Raji (cell line): ENCODE results near the gene ARFGEF2.

Experiments used
- POLR2A ChIP-seq: IDR thresholded peaks from 2 replicates; pipeline ENCODE4 v1.6.1; 2011; ENCODE audit warnings: low read depth, low read length, control low read depth; ENCODE audit not compliant: insufficient read depth

Gene ARFGEF2

GRCh38 chr20:48938670-48939069, 17.2 kb downstream of the ARFGEF2 start:
- TF ChIP-seq POLR2A = no peak

GRCh38 chr20:48940170-48940569, 18.7 kb downstream of the ARFGEF2 start:
- TF ChIP-seq POLR2A = no peak

GRCh38 chr20:48941467-48941866, 20.0 kb downstream of the ARFGEF2 start:
- TF ChIP-seq POLR2A = no peak

- TF ChIP-seq POLR2A = no peak
These were observed 21.2 kb downstream of the ARFGEF2 start for GRCh38 chr20:48942730-48943129.

- no peak for TF ChIP-seq POLR2A
These were observed 23.3 kb downstream of the ARFGEF2 start for GRCh38 chr20:48944663-48945297.

GRCh38 chr20:48945840-48946514, 24.5 kb downstream of the ARFGEF2 start:
- no peak for TF ChIP-seq POLR2A

- TF ChIP-seq POLR2A = no peak
These were observed 27.1 kb downstream of the ARFGEF2 start for GRCh38 chr20:48948612-48949011.

- no peak for TF ChIP-seq POLR2A
These were observed 28.0 kb downstream of the ARFGEF2 start for GRCh38 chr20:48949304-48950170.

- no peak for TF ChIP-seq POLR2A
These were observed 29.5 kb downstream of the ARFGEF2 start for GRCh38 chr20:48951041-48951440.

GRCh38 chr20:48951646-48952045, 30.1 kb downstream of the ARFGEF2 start:
- TF ChIP-seq POLR2A = no peak

- TF ChIP-seq POLR2A = no peak
These were observed 31.1 kb downstream of the ARFGEF2 start for GRCh38 chr20:48952656-48953055.

GRCh38 chr20:48953653-48954052, 32.1 kb downstream of the ARFGEF2 start:
- TF ChIP-seq POLR2A = no peak

- TF ChIP-seq POLR2A = no peak
These were observed 34.5 kb downstream of the ARFGEF2 start for GRCh38 chr20:48956052-48956451.

- no peak for TF ChIP-seq POLR2A
These were observed 35.6 kb downstream of the ARFGEF2 start for GRCh38 chr20:48957053-48957481.

GRCh38 chr20:48957533-48957932, 36.0 kb downstream of the ARFGEF2 start:
- no peak for TF ChIP-seq POLR2A

- TF ChIP-seq POLR2A = no peak
These were observed 37.2 kb downstream of the ARFGEF2 start for GRCh38 chr20:48958743-48959142.
